ENCODE results near the gene ARRDC1. TPM values are rescaled to one million over a fixed set of nuclear protein-coding genes. Genes with fewer than 3 reads are reported as not detected.
"Not testable (repeated sequence)": the region's sequence is repeated elsewhere in the genome, so short reads cannot be mapped to it uniquely, and the experiment has no call there.

ARRDC1 gene
- total RNA-seq, 1 donor from 2014 or later: 71.0 TPM

DNA sequence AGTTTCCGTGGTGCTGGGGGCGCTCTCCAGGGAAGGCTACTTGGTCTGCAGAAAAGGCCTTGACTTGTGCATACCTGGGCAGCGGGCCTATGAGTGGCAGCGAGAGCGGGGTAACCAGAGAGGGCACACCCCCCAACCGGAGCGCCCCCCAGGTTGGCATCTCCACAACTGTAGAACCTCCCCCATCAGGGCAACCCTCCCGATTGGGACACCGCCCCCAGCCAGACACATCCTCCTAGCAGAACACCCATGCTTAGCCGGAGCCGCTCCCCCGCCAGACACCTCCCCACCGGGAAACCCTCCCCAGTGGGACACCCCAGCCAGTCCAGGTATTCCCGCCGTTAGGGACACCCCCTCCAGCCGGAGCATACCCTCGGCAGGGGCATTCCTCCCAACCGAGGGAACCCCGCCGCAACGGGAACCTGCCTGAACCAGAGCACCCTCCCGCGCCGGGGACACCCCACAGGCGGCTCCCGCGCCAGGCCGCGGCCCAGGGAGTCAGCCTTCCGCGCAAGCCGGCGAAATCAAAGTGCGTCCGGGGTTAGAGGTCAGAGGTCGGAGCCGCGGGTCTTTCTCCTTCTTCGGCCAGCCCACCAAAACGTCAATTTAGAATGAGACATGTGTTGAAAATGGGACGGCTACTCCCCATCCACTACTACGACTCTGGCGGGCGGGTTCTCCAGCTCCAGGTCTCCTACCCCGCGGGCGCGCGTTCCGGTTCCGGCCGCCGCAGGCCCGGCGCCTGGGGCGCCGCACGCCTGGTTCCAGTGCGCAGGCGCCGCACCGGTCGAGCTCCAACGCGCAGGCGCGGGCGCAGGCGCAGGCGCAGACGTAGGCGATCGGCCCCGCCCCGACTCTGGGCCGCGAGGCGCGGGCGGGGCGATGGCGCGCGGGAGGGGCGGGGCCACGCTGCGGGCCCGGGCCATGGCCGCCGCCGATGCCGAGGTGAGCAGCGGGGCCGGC is 12.9 kb downstream of the ARRDC1 start, which contains the start of gene EHMT1:
TSS of gene EHMT1 (plus strand) at position 901 of the 963 bp plus-strand sequence. CDS start at position 925, 24 bp downstream.
- Histone ChIP-seq H3K36me3 (peaks cover 39% of the 10 kb centered on the region), H3K27me3 (ENCODE audit: low read depth) (no peaks in the 10 kb centered on the region), H3K4me1 (peaks cover 41% of the 10 kb centered on the region), H3K4me3 (peak within 1 kb of the TSS; percentile 90), H3K9me3 (no peaks in the 10 kb centered on the region), H3K27ac (peak within 1 kb of the TSS; percentile 96)
- DNase-seq (peak; percentile 88), ATAC-seq (peak; percentile 94)
- TF ChIP-seq, protein P1, sequence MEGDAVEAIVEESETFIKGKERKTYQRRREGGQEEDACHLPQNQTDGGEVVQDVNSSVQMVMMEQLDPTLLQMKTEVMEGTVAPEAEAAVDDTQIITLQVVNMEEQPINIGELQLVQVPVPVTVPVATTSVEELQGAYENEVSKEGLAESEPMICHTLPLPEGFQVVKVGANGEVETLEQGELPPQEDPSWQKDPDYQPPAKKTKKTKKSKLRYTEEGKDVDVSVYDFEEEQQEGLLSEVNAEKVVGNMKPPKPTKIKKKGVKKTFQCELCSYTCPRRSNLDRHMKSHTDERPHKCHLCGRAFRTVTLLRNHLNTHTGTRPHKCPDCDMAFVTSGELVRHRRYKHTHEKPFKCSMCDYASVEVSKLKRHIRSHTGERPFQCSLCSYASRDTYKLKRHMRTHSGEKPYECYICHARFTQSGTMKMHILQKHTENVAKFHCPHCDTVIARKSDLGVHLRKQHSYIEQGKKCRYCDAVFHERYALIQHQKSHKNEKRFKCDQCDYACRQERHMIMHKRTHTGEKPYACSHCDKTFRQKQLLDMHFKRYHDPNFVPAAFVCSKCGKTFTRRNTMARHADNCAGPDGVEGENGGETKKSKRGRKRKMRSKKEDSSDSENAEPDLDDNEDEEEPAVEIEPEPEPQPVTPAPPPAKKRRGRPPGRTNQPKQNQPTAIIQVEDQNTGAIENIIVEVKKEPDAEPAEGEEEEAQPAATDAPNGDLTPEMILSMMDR (IDR thresholded peaks at IDR 0.05): no peak
- intact Hi-C loops (cut with DNase I): no loop called here

DNA sequence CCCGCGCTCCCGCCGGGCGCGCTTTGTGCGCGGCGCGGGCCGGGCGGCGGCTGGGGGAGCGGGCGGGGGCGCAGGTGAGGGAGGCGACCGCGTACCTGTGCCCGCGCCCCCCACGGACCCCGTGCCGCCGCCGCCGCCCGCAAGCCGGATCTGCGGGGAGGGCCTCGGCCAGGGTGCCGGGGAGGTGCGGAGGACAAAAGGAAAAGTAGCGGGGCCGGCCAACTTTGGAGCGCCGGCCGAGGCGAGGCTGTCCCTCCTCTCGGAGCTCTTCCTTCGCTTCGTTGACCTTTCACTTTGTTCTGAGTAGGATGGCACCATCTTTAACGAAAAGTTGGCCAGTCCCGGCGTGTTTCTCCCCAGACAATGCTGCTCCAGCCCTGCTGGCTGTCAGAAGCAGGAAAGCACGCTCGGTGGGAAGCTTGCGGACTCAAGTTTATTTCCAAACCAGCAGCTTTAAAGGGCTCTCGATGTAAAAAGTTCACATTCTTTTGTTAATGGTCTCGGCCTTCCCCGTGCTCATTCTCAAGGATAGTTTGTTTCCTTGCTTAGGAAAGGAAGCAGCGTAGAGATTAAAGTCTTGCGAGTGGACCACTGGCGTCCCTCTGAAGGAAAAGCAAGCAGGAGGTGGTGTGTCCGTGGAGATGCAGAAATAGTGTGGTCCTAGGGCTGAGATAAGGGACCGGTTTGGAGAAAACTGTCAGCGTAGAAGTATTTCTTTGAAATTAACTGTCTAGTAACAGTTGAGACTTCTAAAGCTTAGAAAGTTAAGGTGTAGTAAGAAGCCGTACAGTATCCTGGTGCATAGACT is 14.0 kb downstream of the ARRDC1 start:
- intact Hi-C loops (cut with DNase I): no loop called here
- TF ChIP-seq, protein P1 (IDR thresholded peaks at IDR 0.05): no peak
- ATAC-seq (peak; percentile 5), DNase-seq (peak; percentile 58)
- H3K4me3 ChIP-seq: peak overlapping the region; percentile 83
- peaks cover 28% of the 10 kb centered on the region for H3K36me3 ChIP-seq
- no peaks in the 10 kb centered on the region for H3K27me3 ChIP-seq (ENCODE audit: low read depth)
- H3K27ac ChIP-seq: peak overlapping the region; percentile 82
- peaks cover 37% of the 10 kb centered on the region for H3K4me1 ChIP-seq
- H3K9me3 ChIP-seq: no peaks in the 10 kb centered on the region

DNA sequence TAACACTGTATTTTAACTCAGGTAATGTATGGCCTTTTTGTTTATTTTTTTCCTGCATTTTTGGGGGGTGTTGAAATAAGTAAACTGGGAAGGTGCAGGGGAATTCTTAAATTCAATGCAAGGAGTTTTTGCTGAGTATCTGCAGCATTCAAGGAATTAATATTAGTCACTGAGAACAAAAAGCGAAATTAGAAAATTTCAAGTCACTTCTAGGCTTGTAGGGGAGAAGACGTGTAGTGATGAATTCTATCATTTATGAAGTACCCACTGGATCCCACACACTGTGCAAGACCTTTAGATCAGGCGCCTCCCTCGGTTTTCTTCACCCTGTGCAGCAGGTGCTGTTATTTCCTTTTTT is 14.5 kb downstream of the ARRDC1 start:
- peaks cover 22% of the 10 kb centered on the region for H3K36me3 ChIP-seq
- TF ChIP-seq, protein P1 (IDR thresholded peaks at IDR 0.05): no peak
- ATAC-seq: no peak
- peak overlapping the region; percentile 83 for H3K4me3 ChIP-seq
- H3K9me3 ChIP-seq: no peaks in the 10 kb centered on the region
- H3K4me1 ChIP-seq: peaks cover 38% of the 10 kb centered on the region
- DNase-seq: no peak
- no peaks in the 10 kb centered on the region for H3K27me3 ChIP-seq (ENCODE audit: low read depth)
- H3K27ac ChIP-seq: peak overlapping the region; percentile 82
- intact Hi-C loops (cut with DNase I): no loop called here

- peaks cover 17% of the 10 kb centered on the region for H3K36me3 ChIP-seq
- intact Hi-C loops (cut with DNase I): no loop called here
- H3K27ac ChIP-seq: no peak overlapping the region
- TF ChIP-seq, protein P1 (IDR thresholded peaks at IDR 0.05): no peak
- DNase-seq (no peak), ATAC-seq (no peak)
- no peaks in the 10 kb centered on the region for H3K27me3 ChIP-seq (ENCODE audit: low read depth)
- peaks cover 44% of the 10 kb centered on the region for H3K4me1 ChIP-seq
- no peak overlapping the region for H3K4me3 ChIP-seq
- no peaks in the 10 kb centered on the region for H3K9me3 ChIP-seq
These were observed 15.1 kb downstream of the ARRDC1 start for GRCh38 chr9:137620581-137620980.

- no peak overlapping the region for H3K4me3 ChIP-seq
- ATAC-seq: no peak
- H3K9me3 ChIP-seq: no peaks in the 10 kb centered on the region
- H3K4me1 ChIP-seq: peaks cover 50% of the 10 kb centered on the region
- intact Hi-C loops (cut with DNase I): no loop called here
- TF ChIP-seq, protein P1 (IDR thresholded peaks at IDR 0.05): peak; percentile 26
- H3K27me3 ChIP-seq (ENCODE audit: low read depth): no peaks in the 10 kb centered on the region
- DNase-seq: no peak
- H3K36me3 ChIP-seq: peaks cover 10% of the 10 kb centered on the region
- H3K27ac ChIP-seq: no peak overlapping the region
These were observed 15.8 kb downstream of the ARRDC1 start for GRCh38 chr9:137621131-137621757.

- H3K27ac ChIP-seq; H3K9me3 ChIP-seq; DNase-seq; H3K36me3 ChIP-seq; H3K27me3 ChIP-seq (ENCODE audit: low read depth); intact Hi-C loops (cut with DNase I); ATAC-seq; H3K4me3 ChIP-seq: not testable (repeated sequence)
- H3K4me1 ChIP-seq: peaks cover 48% of the 10 kb centered on the region
These were observed 16.7 kb downstream of the ARRDC1 start for GRCh38 chr9:137622211-137622610.
